GM21423 (cell line): Measurements from ENCODE around the gene WASF2.
A peak's percentile ranks its signal among the peaks of the same experiment; 100 is the strongest.
"Not testable (repeated sequence)": the region's sequence is repeated elsewhere in the genome, so short reads cannot be mapped to it uniquely, and the experiment has no call there.

Experiments used
- ATAC-seq: cut with Tn5 transposase; IDR thresholded peaks from one replicate; pipeline ENCODE4 v1.9.1; 2021; ENCODE audit warnings: mild to moderate bottlenecking, moderate library complexity; ENCODE audit not compliant: unreplicated experiment

The WASF2 gene

GRCh38 chr1:27428316-27429028, 61.5 kb downstream of the WASF2 start:
- ATAC-seq: no peak

GRCh38 chr1:27427816-27428315, 62.1 kb downstream of the WASF2 start:
- ATAC-seq: no peak

- no peak for ATAC-seq
These were observed 62.6 kb downstream of the WASF2 start for GRCh38 chr1:27427329-27427728.

- no peak for ATAC-seq
These were observed 66.3 kb downstream of the WASF2 start for GRCh38 chr1:27423709-27424108.

- ATAC-seq: peak; percentile 51
These were observed 71.4 kb downstream of the WASF2 start for GRCh38 chr1:27418326-27419185.

- ATAC-seq: no peak
These were observed 72.3 kb downstream of the WASF2 start for GRCh38 chr1:27417713-27418112.

- peak; percentile 52 for ATAC-seq
These were observed 73.4 kb downstream of the WASF2 start for GRCh38 chr1:27416387-27417111.

- no peak for ATAC-seq
These were observed 75.9 kb downstream of the WASF2 start for GRCh38 chr1:27414091-27414490.

GRCh38 chr1:27413004-27413403, 77.0 kb downstream of the WASF2 start:
- ATAC-seq: no peak

GRCh38 chr1:27412502-27412901, 77.5 kb downstream of the WASF2 start:
- ATAC-seq: no peak

- no peak for ATAC-seq
These were observed 79.3 kb downstream of the WASF2 start for GRCh38 chr1:27410709-27411108.

- ATAC-seq: no peak
These were observed 80.3 kb downstream of the WASF2 start for GRCh38 chr1:27409669-27410068.

GRCh38 chr1:27408151-27408550, 81.8 kb downstream of the WASF2 start:
- no peak for ATAC-seq

GRCh38 chr1:27406791-27407190, 83.2 kb downstream of the WASF2 start:
- ATAC-seq: not testable (repeated sequence)

- no peak for ATAC-seq
These were observed 83.6 kb downstream of the WASF2 start for GRCh38 chr1:27406362-27406680.

- ATAC-seq: not testable (repeated sequence)
These were observed 84.2 kb downstream of the WASF2 start for GRCh38 chr1:27405598-27406361.

GRCh38 chr1:27405074-27405473, 84.9 kb downstream of the WASF2 start:
- ATAC-seq: no peak

GRCh38 chr1:27403931-27404330, 86.0 kb downstream of the WASF2 start:
- no peak for ATAC-seq

GRCh38 chr1:27403065-27403726, 86.8 kb downstream of the WASF2 start:
- no peak for ATAC-seq

- ATAC-seq: no peak
These were observed 87.6 kb downstream of the WASF2 start for GRCh38 chr1:27402349-27402754.
